ENCODE data around the gene TMEM235.
"Not testable (repeated sequence)": the region's sequence is repeated elsewhere in the genome, so short reads cannot be mapped to it uniquely, and the experiment has no call there.

TMEM235 gene

GRCh38 chr17:78219396-78220150, 11.9 kb upstream of the TMEM235 start:
- no peak for DNase-seq

GRCh38 chr17:78223061-78223460, 8.4 kb upstream of the TMEM235 start:
- no peak for DNase-seq

- DNase-seq = no peak
Measured at GRCh38 chr17:78223765-78224164, 7.7 kb upstream of the TMEM235 start.

- DNase-seq = no peak
Measured at GRCh38 chr17:78224231-78225087, 7.0 kb upstream of the TMEM235 start.

- DNase-seq = no peak
Measured at GRCh38 chr17:78225088-78225865, 6.2 kb upstream of the TMEM235 start.

GRCh38 chr17:78226055-78226758, 5.2 kb upstream of the TMEM235 start:
- no peak for DNase-seq

GRCh38 chr17:78226759-78227454, 4.5 kb upstream of the TMEM235 start:
- no peak for DNase-seq

- DNase-seq = no peak
Measured at GRCh38 chr17:78227455-78227916, 3.9 kb upstream of the TMEM235 start.

GRCh38 chr17:78228176-78228575, 3.3 kb upstream of the TMEM235 start:
- DNase-seq = no peak

GRCh38 chr17:78230252-78230962, 1.0 kb upstream of the TMEM235 start:
- no peak for DNase-seq

- DNase-seq = peak; percentile 29
Measured at GRCh38 chr17:78231991-78232858, 794 bp downstream of the TMEM235 start.

GRCh38 chr17:78232859-78233173, 1.4 kb downstream of the TMEM235 start:
- DNase-seq = no peak

GRCh38 chr17:78233678-78234077, 2.2 kb downstream of the TMEM235 start:
- no peak for DNase-seq

- no peak for DNase-seq
Measured at GRCh38 chr17:78234261-78234865, 2.9 kb downstream of the TMEM235 start.

- not testable (repeated sequence) for DNase-seq
Measured at GRCh38 chr17:78235022-78235421, 3.6 kb downstream of the TMEM235 start.

- DNase-seq = no peak
Measured at GRCh38 chr17:78235885-78236284, 4.5 kb downstream of the TMEM235 start.

- DNase-seq = no peak
Measured at GRCh38 chr17:78236362-78237127, 5.1 kb downstream of the TMEM235 start.

- DNase-seq = no peak
Measured at GRCh38 chr17:78237401-78238012, 6.1 kb downstream of the TMEM235 start.
